ENCODE measurements around the gene B3GNT3.

GRCh38 chr19:17775991-17776803 lies 18.7 kb upstream of the B3GNT3 start:
- no peak for TF ChIP-seq CTCF (conservative IDR thresholded peaks at IDR 0.05; ENCODE audit: low read length)
- no peak for TF ChIP-seq EZH2phosphoT487 (IDR thresholded peaks at IDR 0.05; ENCODE audit: borderline replicate concordance)
